Cerebellar nuclear complex (tissue), 1 donor: ENCODE results near the gene SPTBN4.
"Not testable (repeated sequence)": the region's sequence is repeated elsewhere in the genome, so short reads cannot be mapped to it uniquely, and the experiment has no call there.

Experiments
- DNase-seq, 2 experiments: peaks; one replicate each; lab custom pipeline; 2025; lab: John Stamatoyannopoulos, UW

Gene SPTBN4

GRCh38 chr19:40560092-40560507 lies 93.3 kb downstream of the SPTBN4 start:
- DNase-seq, result no peak

DNA sequence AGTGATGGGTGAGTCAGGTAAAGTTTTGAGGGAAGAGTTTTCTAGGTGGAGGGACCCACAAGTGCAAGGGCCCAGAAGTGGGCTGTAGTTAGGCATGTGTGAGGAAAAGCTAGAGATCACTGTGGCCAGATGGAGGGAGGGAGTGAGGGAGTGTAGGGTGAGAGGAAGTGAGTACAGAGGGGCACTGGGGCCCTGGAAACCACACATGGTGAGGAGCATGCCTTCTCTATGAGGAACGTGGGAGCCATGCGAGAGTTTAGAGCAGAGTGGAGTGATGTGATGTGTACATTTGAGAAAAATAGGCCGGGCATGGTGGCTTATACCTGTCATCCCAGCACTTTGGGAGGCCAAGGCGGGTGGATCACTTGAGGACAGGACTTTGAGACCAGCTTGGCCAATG lies 95.1 kb downstream of the SPTBN4 start:
- no peak for DNase-seq

DNA sequence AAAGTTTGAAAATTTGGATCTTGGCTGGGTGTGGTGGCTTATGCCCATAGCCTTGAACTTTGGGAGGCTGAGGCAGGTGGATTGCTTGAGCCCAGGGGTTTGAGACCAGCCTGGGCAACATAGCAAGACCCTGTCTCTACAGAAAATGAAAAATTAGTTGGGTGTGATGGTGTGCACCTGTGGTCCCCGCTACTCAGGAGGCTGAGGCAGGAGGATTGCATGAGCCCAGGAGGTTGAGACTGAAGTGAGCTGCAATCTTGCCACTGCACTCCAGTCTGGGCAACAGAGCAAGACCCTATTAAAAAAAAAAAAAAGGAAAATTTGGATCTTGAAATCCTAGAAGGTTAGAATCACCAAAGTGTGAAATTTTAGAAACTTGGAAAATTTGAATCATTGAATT lies 97.7 kb downstream of the SPTBN4 start:
- DNase-seq, result not testable (repeated sequence)

- no peak for DNase-seq
These were observed 98.6 kb downstream of the SPTBN4 start for GRCh38 chr19:40565355-40565754.

GRCh38 chr19:40565910-40566495 lies 99.2 kb downstream of the SPTBN4 start:
- peak in 1 of 2 experiments; percentile 35 for DNase-seq

DNA sequence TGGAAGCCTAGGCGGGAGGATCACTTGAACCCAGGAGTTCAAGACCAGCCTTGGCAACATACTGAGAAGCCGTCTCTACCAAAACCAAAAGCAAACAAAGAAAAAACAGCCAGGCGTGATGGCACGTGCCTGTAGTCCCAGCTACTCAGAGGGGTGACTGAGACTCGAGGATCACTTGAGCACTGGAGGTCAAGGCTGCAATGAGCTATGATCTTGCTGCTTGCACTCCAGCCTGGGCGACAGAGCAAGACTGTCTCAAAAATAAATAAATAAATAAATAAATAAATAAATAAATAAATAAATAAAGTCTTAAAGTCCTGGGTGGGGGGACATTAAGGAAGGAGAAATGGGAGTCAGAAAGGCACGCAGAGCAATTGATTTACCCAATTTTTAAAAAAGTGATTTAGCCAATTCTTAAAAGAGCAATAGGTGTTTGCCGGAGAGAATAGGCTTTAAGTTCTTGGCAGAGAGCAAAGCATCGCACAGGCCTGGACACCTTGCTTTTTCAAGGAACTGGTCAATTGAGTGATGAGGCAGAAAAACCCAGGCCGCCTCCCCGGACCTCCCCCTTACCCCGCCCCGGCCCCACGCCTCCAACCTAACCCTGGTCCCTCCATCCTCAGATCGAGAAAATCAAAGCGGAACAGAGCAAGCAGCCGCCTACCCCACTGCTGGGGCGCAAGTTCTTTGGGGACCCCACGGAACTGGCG lies 100.4 kb downstream of the SPTBN4 start:
- no peak for DNase-seq

DNA sequence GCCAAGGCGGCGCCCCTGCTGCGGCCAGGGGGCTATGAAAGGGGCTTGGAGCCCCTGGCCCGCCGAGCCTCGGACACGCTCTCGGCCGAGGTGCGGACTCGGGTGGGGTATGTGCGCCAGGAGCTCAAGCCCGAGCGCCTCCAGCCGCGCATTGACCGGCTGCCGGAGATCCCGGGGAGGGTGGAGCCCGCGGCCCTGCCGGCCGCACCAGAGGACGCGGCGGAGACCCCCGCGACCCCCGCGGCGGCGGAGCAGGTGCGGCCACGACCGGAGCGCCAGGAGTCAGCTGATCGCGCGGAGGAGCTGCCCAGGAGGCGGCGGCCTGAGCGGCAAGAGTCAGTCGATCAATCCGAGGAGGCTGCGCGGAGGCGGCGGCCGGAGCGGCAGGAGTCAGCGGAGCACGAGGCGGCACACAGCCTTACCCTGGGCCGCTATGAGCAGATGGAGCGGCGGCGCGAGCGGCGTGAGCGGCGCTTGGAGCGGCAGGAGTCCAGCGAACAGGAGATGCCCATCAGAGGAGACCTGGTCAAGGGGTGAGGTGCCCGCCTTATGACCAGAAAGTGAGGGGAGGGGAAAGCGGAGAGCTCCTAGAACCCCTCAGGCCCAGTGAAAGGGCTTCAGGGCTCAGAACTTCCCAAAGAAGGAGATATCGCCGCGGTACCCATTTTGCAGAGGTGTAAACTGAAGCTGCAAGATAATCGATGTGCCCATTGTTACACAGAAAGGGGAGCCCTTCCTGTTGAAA lies 101.1 kb downstream of the SPTBN4 start:
- DNase-seq, result no peak

- peak in 1 of 2 experiments; percentile 48 for DNase-seq
These were observed 103.7 kb downstream of the SPTBN4 start for GRCh38 chr19:40570313-40571004.

- DNase-seq, result no peak
These were observed 104.2 kb downstream of the SPTBN4 start for GRCh38 chr19:40571005-40571318.

DNA sequence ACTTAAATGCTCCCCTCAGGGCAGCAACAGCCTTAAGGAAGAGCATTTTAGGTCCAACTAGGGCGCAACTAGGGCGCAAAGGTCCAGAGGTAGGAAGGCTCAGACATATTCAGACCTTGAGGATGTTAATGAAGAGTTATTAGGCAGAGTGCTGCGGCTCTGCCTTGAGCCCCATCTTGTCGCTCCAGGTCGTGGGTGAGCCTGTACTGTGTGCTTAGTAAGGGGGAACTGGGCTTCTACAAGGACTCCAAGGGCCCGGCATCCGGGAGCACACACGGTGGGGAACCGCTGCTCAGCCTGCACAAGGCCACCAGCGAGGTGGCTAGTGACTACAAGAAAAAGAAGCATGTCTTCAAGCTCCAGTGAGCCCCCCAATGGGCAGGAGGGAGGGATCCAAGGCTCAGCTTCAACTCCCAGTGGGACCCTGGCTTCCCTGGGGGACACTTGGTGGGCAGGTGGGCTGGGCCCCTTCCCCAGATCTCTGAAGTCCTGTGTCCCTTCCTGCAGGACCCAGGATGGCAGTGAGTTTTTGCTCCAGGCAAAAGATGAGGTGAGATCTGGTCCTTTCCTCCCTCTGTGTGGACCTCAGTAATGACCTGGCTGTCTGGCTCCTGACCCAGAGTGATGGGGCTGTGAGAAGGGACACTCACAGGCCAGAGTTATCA lies 105.2 kb downstream of the SPTBN4 start:
- no peak for DNase-seq

DNA sequence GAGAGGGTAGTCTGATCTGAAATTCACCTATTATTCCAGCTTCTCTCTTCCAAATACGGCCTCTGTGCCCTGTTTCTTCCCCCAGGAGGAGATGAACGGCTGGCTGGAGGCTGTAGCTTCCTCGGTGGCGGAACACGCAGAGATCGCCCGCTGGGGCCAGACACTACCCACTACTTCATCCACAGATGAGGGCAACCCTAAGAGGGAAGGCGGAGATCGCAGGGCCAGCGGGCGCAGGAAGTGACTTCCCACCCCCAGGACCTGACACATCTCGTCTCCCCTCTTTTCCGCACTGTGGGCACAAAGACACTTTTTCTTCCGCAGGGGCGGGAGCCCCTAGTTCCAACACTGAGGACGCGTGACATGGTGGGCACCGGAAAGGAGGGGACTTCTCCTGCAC lies 108.5 kb downstream of the SPTBN4 start:
- DNase-seq, result no peak

GRCh38 chr19:40576151-40576584 lies 109.4 kb downstream of the SPTBN4 start:
- DNase-seq, result no peak

DNA sequence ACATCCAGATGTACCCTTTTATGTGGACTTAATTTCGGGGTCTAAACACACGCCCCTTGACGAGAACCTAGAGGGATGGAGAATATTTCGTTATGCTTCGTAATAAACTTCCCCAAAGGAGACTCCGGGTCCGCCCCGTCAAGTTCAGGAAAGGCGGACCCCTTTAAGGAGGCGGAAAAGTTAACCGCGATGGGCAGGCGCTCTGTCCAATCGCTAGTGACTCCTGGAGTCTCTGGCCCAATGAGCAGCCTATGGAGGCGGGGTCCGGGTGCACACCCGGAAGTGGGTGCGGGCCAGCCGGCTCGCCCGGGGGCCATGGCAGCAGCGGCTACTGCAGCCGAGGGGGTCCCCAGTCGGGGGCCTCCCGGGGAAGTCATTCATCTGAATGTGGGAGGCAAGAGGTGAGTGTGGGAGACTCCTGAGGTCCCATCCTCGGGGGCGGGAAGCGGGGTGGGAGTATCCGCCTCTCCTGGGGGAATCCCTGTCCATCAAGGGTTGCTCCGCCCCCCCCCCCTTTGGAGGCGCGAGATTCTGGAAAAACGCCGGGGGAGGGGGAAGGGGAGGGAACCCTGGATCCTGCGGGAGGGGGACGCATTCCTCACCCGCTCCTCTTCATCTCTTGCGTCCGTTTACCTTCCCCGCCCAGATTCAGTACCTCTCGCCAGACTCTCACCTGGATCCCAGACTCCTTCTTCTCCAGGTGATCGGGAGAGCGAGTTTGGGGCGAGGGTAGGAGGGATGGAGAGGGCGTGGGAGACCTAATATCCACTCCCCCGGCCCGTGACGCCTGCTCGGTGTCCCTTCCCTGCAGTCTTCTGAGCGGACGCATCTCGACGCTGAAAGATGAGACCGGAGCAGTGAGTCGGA lies 110.0 kb downstream of the SPTBN4 start, which contains the start of gene SHKBP1:
Gene SHKBP1 (plus strand): TSS at position 289 of the 867 bp plus-strand sequence. CDS start 27 bp downstream, at position 316.
- peak; percentile 40 to 74 for DNase-seq

- no peak for DNase-seq
These were observed 111.7 kb downstream of the SPTBN4 start for GRCh38 chr19:40578442-40578908.

- no peak for DNase-seq
These were observed 113.8 kb downstream of the SPTBN4 start for GRCh38 chr19:40580619-40581018.

- DNase-seq, result no peak
These were observed 114.7 kb downstream of the SPTBN4 start for GRCh38 chr19:40581531-40581930.

DNA sequence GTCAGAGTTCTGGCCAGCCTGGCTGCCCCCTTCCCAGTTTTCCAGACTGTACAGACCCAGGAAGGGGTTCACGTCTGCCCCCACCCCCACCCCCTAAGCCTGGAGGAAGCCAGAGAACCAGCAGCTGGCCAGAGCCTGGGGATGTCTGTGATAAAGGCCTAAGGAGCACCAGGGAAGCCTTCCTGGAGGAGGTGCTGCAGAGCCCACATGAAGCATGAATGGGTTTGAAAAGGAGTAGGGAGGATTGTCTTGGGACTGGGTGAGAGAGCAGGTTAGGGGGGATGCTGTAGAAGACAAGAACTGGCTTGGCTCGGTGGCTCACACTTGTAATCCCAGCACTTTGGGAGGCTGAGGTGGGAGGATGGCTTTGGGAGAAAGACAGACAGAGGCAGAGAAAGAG lies 115.7 kb downstream of the SPTBN4 start:
- DNase-seq, result no peak

- no peak for DNase-seq
These were observed 116.5 kb downstream of the SPTBN4 start for GRCh38 chr19:40583283-40583682.

DNA sequence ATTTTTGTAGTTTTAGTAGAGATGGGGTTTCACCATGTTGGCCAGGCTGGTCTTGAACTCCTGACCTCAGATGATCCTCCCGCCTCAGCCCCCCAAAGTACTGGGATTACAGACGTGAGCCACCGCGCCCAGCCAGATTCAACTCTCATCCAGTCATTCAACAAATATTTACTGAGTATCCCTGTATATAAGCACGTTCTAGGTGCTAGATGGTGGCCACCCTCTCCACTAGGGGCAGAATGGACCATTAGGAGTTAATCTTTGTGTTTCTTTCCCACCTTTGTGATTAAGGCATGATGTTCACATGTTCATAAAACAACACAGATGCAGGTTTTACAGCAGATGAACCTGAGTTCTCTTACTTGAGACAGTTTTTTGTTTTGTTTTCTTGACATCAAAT lies 117.2 kb downstream of the SPTBN4 start:
- no peak for DNase-seq

DNA sequence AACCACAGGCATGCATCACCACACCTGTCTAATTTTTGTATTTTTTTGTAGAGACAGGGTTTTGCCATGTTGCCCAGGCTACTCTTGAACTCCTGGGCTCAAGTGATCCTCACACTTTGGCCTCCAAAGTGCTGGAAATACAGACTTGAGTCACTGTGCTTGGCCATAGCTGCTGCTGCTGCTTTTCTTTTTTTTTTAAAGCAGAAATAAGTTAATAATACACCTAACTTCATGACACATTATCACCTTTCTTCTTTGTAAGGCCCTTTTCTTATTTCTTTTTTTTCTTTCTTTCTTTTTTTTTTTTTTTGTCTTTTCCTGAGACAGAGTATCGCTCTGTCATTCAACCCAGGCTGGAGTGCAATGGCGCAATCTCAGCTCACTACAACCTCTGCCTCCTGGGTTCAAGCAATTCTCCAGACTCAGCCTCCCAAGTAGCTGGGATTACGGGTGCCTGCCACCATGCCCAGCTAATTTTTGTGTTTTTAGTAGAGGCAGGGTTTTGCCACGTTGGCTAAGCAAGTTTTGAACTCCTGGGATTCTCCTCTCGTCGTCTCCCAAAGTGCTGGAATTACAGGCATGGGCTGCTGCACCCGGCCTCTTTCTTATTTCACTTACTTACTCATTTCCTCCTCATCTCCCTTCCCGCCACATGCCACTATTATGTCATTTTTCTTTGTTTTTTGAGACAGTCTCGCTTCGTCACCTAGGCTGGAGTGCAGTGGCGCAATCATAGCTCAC lies 118.6 kb downstream of the SPTBN4 start:
- no peak for DNase-seq
